Brain microvascular endothelial cell (primary cell): ENCODE results near the gene HS6ST3.

Experiments used
- DNase-seq: peaks from one replicate; pipeline ENCODE4 v3.0.0-alpha.2; 2020
- H3K27ac ChIP-seq: fragments of 250-450 bp; sonication (Bioruptor Pico); 2 replicates; pipeline ENCODE4 v1.5.1; 2020; ENCODE audit warnings: mild to moderate bottlenecking, moderate library complexity
- H3K27me3 ChIP-seq: fragments of 250-450 bp; sonication (Bioruptor Pico); replicated peaks from 2 replicates; pipeline ENCODE4 v1.5.1; 2020; ENCODE audit warnings: mild to moderate bottlenecking
- H3K36me3 ChIP-seq: fragments of 250-450 bp; sonication (Bioruptor Pico); replicated peaks from 2 replicates; pipeline ENCODE4 v1.5.1; 2020; ENCODE audit warnings: mild to moderate bottlenecking
- H3K4me3 ChIP-seq: 2 replicates; pipeline ENCODE4 v1.5.1; 2011; ENCODE audit warnings: low read depth, mild to moderate bottlenecking, control low read depth, low read length, moderate library complexity
- CTCF ChIP-seq: IDR thresholded peaks from 2 replicates; pipeline ENCODE4 v1.5.1; 2011; ENCODE audit warnings: low read depth, mild to moderate bottlenecking, moderate library complexity, low read length, control low read depth, inconsistent platforms; ENCODE audit errors: missing control alignments
- in situ Hi-C: cut with HindIII; loops from 2 replicates; pipeline ENCODE4 v1.10.0; 2017; ENCODE audit warnings: low sequenced_read_pairs, low pct_ligation_motif_present

The HS6ST3 gene

GRCh38 chr13:96398486-96398885 lies 308.6 kb downstream of the HS6ST3 start:
- no peak for TF ChIP-seq CTCF
- no peak overlapping the region for H3K4me3 ChIP-seq
- no peaks in the 10 kb centered on the region for H3K27me3 ChIP-seq
- no peaks in the 10 kb centered on the region for H3K36me3 ChIP-seq
- H3K27ac ChIP-seq: no peak overlapping the region
- in situ Hi-C loops: no loop called here
- peak; percentile 1 for DNase-seq

GRCh38 chr13:96403241-96403640 lies 313.3 kb downstream of the HS6ST3 start:
- no peak for TF ChIP-seq CTCF
- no peaks in the 10 kb centered on the region for H3K36me3 ChIP-seq
- no peaks in the 10 kb centered on the region for H3K27me3 ChIP-seq
- in situ Hi-C loops: no loop called here
- no peak overlapping the region for H3K4me3 ChIP-seq
- no peak for DNase-seq
- no peak overlapping the region for H3K27ac ChIP-seq

GRCh38 chr13:96403651-96404050 lies 313.7 kb downstream of the HS6ST3 start:
- TF ChIP-seq CTCF: no peak
- Histone ChIP-seq H3K4me3 (no peak overlapping the region), H3K36me3 (no peaks in the 10 kb centered on the region), H3K27me3 (no peaks in the 10 kb centered on the region), H3K27ac (no peak overlapping the region)
- DNase-seq: no peak
- in situ Hi-C loops: no loop called here

GRCh38 chr13:96415831-96416385 lies 326.0 kb downstream of the HS6ST3 start:
- in situ Hi-C loops: no loop called here
- no peak for TF ChIP-seq CTCF

GRCh38 chr13:96417939-96418685 lies 328.2 kb downstream of the HS6ST3 start:
- Histone ChIP-seq H3K4me3 (no peak overlapping the region), H3K27me3 (no peaks in the 10 kb centered on the region), H3K36me3 (no peaks in the 10 kb centered on the region), H3K27ac (no peak overlapping the region)
- DNase-seq: no peak
- no peak for TF ChIP-seq CTCF
- in situ Hi-C loops: no loop called here

More at GRCh38 chr13:96415831-96416385, 326.0 kb downstream of the HS6ST3 start:
- Histone ChIP-seq H3K27me3 (no peaks in the 10 kb centered on the region), H3K27ac (no peak overlapping the region), H3K4me3 (no peak overlapping the region), H3K36me3 (no peaks in the 10 kb centered on the region)
- no peak for DNase-seq
